Mesothelial cell of epicardium (in vitro differentiated cells): ENCODE results near the gene ASTN2. TPM values are rescaled to one million over a fixed set of nuclear protein-coding genes. Genes with fewer than 3 reads are reported as not detected.

Experiments used
- DNase-seq, 2 experiments: peaks; one replicate each; pipeline ENCODE4 v3.0.0; 2021; ENCODE audit warnings: low spot score in 2 of 2; ENCODE audit not compliant: unreplicated experiment in 2 of 2
- H3K27ac Mint-ChIP-seq: 2 replicates; pipeline ENCODE4 v1.8.0; 2021; ENCODE audit warnings: mixed read lengths
- H3K27me3 Mint-ChIP-seq: 2 replicates; pipeline ENCODE4 v1.8.0; 2021; ENCODE audit warnings: low read depth, mixed read lengths
- H3K36me3 Mint-ChIP-seq: 2 replicates; pipeline ENCODE4 v1.8.0; 2021; ENCODE audit warnings: mixed read lengths
- H3K4me1 Mint-ChIP-seq: 2 replicates; pipeline ENCODE4 v1.8.0; 2021; ENCODE audit warnings: mixed read lengths
- H3K4me3 Mint-ChIP-seq: 2 replicates; pipeline ENCODE4 v1.8.0; 2021; ENCODE audit warnings: mild to moderate bottlenecking, moderate library complexity, mixed read lengths
- H3K9me3 Mint-ChIP-seq: 2 replicates; pipeline ENCODE4 v1.8.0; 2021; ENCODE audit warnings: mixed read lengths
- CTCF ChIP-seq: fragments of 200-600 bp; sonication (generic); IDR thresholded peaks from one replicate; pipeline ENCODE4 v1.5.0; 2021; ENCODE audit warnings: antibody characterized with exemption; ENCODE audit not compliant: unreplicated experiment
- total RNA-seq: library from RNA; stranded (reverse); gene quantifications from 3 replicates; pipeline ENCODE4 v1.2.1, GENCODE V29; 2021

The ASTN2 gene
- total RNA-seq, 1 donor from 2014 or later, result 12.2 TPM

GRCh38 chr9:116506685-116507084 is 908.2 kb downstream of the ASTN2 start:
- no peaks in the 10 kb centered on the region for H3K36me3 Mint-ChIP-seq
- H3K9me3 Mint-ChIP-seq, result peaks cover 10% of the 10 kb centered on the region
- no peak overlapping the region for H3K27ac Mint-ChIP-seq

GRCh38 chr9:116504893-116505480 is 909.9 kb downstream of the ASTN2 start:
- TF ChIP-seq CTCF, result no peak

More at GRCh38 chr9:116506685-116507084, 908.2 kb downstream of the ASTN2 start:
- Mint-ChIP-seq H3K4me3 (no peak overlapping the region), H3K4me1 (peaks cover 6% of the 10 kb centered on the region), H3K27me3 (no peaks in the 10 kb centered on the region)
- no peak for DNase-seq
- no peak for TF ChIP-seq CTCF

GRCh38 chr9:116504081-116504480 is 910.8 kb downstream of the ASTN2 start:
- H3K4me1 Mint-ChIP-seq, result peaks cover 6% of the 10 kb centered on the region

More at GRCh38 chr9:116504893-116505480, 909.9 kb downstream of the ASTN2 start:
- Mint-ChIP-seq H3K9me3 (peaks cover 8% of the 10 kb centered on the region), H3K4me3 (no peak overlapping the region), H3K4me1 (peaks cover 6% of the 10 kb centered on the region), H3K27ac (no peak overlapping the region), H3K36me3 (no peaks in the 10 kb centered on the region), H3K27me3 (no peaks in the 10 kb centered on the region)
- no peak for DNase-seq

GRCh38 chr9:116502746-116503145 is 912.1 kb downstream of the ASTN2 start:
- Mint-ChIP-seq H3K27ac (no peak overlapping the region), H3K4me1 (peaks cover 6% of the 10 kb centered on the region), H3K9me3 (no peaks in the 10 kb centered on the region), H3K27me3 (no peaks in the 10 kb centered on the region), H3K4me3 (no peak overlapping the region), H3K36me3 (no peaks in the 10 kb centered on the region)
- DNase-seq, result no peak
- no peak for TF ChIP-seq CTCF

More at GRCh38 chr9:116504081-116504480, 910.8 kb downstream of the ASTN2 start:
- H3K27ac Mint-ChIP-seq, result no peak overlapping the region
- peaks cover 3% of the 10 kb centered on the region for H3K9me3 Mint-ChIP-seq
- no peak for DNase-seq
- H3K4me3 Mint-ChIP-seq, result no peak overlapping the region
- no peak for TF ChIP-seq CTCF
- H3K36me3 Mint-ChIP-seq, result no peaks in the 10 kb centered on the region
- H3K27me3 Mint-ChIP-seq, result no peaks in the 10 kb centered on the region

GRCh38 chr9:116501871-116502270 is 913.0 kb downstream of the ASTN2 start:
- H3K9me3 Mint-ChIP-seq, result no peaks in the 10 kb centered on the region
- TF ChIP-seq CTCF, result no peak
- no peak for DNase-seq
- H3K27me3 Mint-ChIP-seq, result no peaks in the 10 kb centered on the region
- H3K27ac Mint-ChIP-seq, result no peak overlapping the region
- H3K4me1 Mint-ChIP-seq, result peaks cover 8% of the 10 kb centered on the region
- H3K36me3 Mint-ChIP-seq, result no peaks in the 10 kb centered on the region
- H3K4me3 Mint-ChIP-seq, result no peak overlapping the region
